Activated CD4-positive, alpha-beta T cell treated with anti-CD3 and anti-CD28 coated beads for 4 hours (primary cell): ENCODE results near the gene PCDHA9.

Experiments
- DNase-seq, 2 donors: peaks; one replicate each; pipeline ENCODE4 v3.0.0-alpha.2; 2020

PCDHA9 gene

DNA sequence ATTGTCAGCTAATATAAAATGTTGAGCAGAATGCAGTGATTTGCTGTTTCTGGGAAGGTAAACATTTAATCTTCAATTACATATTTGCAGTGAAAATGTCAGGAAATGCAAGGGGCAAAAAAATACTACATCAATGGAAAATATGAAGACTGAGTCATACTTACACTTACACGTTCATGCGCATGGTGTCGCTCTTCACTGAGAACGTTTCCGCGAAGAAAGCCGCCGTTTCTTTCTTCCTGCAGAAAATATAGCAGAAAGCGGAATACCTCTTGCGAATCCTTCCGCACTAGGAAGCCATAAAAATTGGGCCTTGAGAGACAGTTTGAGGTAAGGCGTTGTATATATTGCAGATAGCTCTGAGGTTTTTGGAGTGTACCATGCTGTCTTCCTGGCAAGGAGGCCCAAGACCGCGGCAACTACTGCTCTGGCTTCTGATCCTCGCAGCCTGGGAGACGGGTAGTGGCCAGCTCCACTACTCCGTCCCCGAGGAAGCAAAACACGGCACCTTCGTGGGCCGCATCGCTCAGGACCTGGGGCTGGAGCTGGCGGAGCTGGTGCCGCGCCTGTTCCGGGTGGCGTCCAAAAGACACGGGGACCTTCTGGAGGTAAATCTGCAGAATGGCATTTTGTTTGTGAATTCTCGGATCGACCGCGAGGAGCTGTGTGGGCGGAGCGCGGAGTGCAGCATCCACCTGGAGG is 33.9 kb downstream of the PCDHA9 start, which contains the start of gene PCDHA13:
Gene PCDHA13, plus strand, starts transcription at position 236 of the 702 bp plus-strand sequence. Its CDS starts 145 bp downstream, at position 381.
- DNase-seq = no peak

- DNase-seq = no peak
Measured at GRCh38 chr5:140882591-140882899, 34.4 kb downstream of the PCDHA9 start.

DNA sequence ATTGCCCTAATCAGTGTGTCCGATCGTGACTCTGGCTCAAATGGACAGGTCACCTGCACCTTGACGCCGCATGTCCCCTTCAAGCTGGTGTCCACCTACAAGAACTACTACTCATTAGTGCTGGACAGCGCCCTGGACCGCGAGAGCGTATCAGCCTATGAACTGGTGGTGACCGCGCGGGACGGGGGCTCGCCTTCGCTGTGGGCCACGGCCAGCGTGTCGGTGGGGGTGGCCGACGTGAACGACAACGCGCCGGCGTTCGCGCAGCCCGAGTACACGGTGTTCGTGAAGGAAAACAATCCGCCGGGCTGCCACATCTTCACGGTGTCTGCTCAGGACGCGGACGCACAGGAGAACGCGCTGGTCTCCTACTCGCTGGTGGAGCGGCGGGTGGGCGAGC is 35.2 kb downstream of the PCDHA9 start:
- DNase-seq = no peak

DNA sequence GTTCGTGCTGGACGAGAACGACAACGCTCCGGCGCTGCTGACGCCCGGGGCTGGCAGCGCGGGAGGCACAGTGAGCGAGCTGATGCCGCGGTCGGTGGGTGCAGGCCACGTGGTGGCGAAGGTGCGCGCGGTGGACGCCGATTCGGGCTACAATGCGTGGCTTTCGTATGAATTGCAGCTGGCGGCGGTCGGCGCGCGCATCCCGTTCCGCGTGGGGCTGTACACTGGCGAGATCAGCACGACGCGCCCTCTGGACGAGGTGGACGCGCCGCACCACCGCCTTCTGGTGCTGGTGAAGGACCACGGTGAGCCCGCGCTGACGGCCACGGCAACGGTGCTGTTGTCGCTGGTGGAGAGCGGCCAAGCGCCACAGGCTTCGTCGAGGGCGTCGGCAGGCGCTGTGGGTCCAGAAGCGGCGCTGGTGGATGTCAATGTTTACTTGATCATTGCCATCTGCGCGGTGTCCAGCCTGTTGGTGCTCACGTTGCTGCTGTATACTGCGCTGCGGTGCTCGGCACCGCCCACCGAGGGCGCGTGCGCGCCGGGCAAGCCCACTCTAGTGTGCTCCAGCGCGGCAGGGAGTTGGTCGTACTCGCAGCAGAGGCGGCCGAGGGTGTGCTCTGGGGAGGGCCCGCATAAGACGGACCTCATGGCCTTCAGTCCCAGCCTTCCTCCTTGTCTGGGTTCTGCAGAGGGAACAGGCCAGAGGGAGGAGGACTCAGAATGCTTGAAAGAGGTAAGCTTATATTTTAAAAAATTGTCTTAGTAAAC is 35.9 kb downstream of the PCDHA9 start:
- no peak for DNase-seq
